ENCODE measurements around the gene APH1B.
"Not testable (repeated sequence)": the region's sequence is repeated elsewhere in the genome, so short reads cannot be mapped to it uniquely, and the experiment has no call there.

The APH1B gene

DNA sequence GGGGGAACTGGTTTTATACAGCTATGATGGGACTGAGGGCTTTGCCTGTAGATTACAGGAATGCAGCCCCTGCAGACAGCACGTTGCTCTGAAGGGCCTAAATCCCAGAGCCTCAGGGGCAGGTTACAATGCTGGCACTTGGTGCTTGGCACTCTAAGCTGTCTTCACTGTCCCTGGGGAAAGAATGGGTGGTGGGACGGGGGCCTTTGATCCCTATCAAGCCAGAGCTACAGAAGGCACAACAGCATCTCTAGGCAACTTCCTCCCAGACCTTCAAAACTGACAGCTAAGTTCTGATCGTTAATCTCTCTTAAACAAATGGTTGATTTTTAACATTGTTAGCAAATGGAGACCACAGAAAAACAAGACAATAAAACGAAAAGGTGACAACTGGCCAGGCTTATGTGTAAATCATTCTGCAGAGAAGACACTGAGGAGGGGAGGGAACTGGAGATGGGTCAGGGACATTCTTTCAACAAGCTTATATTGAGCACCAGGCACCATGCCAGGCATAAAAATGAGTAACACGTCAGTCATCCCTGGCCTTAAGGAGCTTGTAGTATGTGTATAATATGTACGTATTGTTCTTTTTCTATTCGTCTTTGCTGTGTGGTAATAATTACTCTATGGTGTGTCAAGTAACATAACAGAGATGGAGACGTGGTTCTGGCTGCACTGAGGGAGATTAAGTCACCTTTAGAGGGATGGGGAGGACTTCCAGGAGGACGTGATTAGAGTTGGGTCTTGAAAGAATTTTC is 55.1 kb downstream of the APH1B start:
- DNase-seq (ENCODE audit: low read depth): peak; percentile 84

DNA sequence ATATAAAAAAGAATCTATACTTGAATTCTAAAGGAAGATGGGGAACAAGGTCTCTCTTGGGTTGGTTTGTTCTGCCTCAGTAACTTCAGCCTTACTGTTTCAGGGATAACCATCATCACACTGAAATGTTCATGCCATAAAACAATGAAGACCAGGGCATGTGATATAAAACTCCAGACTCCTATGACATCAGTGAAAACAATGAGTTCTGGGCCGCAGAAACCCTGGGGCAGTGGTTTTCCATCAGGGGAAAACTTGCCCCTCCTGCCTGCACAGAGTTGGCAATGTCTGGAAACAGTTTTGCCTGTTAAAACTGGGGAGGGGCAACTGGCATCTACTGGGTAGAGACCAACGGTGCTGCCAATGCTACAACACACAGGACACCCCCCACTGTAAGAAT is 57.4 kb downstream of the APH1B start:
- no peak for DNase-seq (ENCODE audit: low read depth)

DNA sequence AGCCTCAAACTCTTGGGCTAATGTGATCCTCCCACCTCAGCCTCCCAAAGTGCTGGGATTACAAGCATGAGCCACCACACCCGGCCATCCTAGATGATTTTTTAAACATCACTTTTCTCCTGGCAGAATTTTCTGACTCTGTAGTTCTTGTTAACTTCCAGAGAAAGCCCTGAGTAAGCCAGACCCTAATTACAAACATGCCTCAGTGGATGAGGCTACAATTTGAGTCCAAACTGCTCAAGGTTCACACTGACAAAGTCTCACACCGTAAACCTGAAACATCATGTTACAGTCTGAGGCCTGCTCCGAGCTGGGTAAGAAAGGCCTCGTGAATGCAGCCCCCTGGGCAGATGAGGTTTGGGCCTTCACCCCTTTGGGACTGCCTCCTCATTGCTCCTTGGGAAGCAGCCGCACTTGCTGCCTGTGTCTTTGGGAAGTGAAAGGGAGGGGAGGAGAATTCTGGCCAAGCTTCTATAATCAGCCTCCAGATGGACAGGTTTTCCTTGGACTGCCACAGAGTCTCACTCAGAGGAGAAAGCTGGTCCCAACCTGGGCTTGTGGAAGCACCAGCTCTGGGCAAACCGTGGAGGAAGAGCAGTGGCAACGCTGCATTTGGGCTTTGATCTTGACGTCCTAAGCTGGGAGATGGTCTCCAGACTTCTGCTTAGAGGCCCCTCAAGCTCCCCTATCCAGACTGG is 58.3 kb downstream of the APH1B start:
- DNase-seq (ENCODE audit: low read depth): no peak

DNA sequence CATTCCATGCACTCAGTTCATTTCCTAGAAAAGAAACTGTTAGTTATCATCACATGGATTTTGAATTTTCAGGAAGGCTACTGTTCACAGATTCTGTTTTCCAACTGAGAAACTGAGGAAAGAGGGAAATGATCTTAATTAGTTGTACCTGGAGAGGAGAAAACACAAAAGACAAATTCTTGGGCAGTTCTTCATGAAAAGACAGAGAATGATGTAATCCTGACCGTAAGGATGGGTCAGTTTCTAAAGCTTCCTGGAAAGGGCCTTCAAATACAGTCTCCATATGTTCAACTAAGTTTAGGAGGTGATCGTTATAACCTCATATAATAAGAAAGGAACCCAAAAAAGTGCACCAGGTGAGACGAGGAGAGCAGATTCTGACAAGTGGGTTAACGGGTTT is 59.6 kb downstream of the APH1B start:
- no peak for DNase-seq (ENCODE audit: low read depth)

DNA sequence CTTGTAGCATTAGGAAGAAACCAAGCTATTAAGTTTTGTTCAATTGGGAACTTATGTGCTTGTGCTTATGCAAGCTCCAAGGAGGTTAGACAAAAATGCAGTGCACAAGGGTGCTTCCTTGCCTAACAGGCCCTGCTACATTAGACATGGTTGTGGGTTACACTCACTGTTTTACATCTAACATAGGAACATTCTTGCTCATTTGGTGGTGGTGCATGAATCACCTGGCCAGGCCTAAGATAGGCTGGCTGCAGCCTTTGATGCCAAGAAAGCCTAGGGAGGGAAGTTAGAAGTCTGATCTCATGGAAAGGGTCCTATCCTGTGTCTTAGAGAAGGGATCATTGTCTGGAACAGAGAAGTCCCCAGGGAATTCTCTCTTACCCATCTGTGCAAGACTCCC is 60.8 kb downstream of the APH1B start:
- DNase-seq (ENCODE audit: low read depth): no peak

DNA sequence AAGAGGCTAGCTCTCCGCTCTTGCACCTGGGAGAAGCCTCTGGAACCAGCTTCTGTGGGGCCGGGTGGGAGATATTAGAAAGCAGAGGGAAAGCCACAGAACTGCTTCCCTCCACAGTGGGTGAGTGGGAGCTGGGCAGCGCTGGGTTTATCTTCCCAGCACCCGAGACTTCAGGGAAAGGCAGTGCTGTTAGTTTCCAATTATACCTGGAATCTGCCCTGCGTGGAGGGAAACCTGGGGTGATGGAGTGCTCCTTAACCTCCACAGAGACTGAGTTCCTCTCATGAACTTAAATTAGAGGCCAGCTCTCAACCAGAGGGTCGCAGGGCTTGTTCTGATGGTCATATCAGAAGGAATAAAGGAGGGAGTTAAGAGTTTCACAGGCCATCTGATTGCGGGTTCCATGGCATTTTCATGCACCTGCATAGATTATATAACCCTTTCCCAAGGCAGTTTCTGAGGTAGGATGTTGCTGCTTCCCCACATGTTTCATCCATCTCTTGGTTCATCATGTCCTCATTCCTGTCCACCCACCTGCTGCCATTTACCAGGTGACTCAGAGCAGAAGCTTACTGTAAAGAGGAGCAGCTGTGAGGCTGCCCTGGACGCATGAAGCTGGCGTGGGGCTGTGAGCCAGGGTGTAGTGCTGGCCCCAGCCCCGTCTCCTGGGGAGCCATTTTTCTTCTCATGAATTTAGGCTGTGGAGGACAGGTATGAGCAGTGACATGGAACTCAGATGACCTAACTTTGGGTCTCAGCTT is 61.8 kb downstream of the APH1B start:
- DNase-seq (ENCODE audit: low read depth): no peak

DNA sequence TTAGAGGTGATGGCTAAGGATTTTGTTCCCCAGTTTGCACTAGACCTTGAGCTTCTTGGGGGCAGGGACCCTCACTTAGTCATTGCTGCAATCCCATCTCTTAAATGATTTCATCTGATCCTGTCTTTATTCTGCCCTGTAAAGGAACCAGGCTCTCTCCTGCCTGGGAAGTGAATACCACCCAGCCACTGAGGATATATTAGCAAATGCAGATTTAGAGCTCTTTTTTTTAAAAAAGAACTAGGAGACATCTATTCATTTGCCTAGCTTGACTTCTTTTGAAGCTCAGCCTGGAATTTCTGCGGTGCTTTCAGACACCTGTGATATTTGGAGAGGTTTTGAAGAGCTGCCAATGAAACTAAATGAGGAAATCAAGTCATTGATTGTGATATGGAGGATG is 62.4 kb downstream of the APH1B start:
- DNase-seq (ENCODE audit: low read depth): no peak

DNA sequence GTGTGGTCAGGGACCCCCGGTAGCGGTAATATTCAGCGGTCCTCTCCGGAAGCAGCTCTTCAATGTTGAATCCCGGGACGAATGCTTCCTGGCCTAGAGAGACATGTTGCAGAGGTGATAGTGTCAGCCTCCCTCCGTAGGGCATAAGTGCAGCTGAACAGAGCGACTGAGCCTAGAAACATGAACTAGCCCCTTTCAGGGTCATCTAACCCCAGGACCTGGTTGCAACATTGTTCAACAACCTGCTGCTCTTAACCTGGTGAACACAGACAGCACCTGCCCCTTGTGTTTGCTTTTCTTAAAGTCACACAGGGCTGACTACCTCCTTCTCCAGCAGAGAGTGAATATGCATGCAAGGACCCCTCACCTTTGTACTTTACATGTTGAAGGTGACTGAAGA is 62.9 kb downstream of the APH1B start:
- no peak for DNase-seq (ENCODE audit: low read depth)

DNA sequence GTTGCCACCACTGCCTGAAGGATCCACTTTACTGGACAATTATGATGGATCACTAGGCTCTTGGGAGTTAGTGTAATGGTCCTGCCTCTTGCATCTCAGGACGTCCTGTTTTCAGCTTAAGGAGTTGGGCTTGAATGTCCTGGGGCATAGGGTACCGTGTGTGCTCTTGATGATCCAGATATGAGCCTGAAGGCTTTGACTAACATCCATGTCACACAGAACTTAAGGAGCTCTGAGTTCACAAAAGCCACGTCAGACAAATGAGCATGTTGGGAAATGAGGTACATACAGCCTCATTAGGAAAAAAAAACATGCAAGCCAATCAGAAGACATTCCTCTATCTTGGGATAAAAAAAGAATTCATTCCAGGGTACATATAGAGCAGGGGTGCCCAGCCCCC is 63.5 kb downstream of the APH1B start:
- no peak for DNase-seq (ENCODE audit: low read depth)

DNA sequence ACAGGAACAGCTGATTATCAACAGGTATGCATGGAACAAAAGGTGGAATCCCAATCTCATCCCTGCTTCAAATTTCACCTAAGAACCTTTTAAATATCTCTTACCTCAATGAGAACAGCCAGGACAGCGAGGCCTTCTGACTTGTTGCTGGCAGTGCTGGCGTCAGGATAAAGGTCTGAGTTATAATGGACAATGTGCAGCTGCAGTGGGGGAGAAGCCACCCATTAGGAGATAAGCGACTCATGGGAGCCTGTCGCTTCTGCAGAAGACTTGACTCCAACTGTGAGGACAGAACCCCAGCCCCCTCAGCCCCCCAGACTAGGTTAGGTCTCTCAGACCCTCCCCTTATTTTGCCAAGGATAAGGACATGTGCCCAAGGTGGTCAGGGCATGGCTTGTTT is 64.5 kb downstream of the APH1B start:
- no peak for DNase-seq (ENCODE audit: low read depth)

DNA sequence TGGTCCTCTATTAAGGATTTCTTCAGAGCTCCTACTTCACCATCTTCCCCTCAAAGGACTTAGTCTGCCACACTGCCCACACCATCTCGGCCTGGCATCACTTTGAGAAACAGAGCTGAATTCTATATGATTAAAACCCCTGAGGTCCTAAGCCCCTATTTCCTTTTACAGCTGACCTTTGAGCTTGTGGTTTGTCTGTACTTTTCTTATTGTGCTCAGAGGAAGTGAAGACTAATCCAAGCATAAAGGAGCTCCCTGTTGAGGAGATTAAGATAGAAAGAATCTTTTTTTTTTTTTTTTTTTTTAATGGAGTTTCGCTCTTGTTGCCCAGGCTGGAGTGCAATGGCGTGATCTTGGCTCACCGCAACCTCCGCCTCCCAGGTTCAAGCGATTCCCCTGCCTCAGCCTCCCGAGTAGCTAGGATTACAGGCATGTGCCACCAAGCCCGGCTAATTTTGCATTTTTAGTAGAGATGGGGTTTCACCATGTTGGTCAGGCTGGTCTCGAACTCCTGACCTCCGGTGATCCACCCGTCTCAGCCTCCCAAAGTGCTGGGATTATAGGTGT is 65.7 kb downstream of the APH1B start:
- DNase-seq (ENCODE audit: low read depth): not testable (repeated sequence)

DNA sequence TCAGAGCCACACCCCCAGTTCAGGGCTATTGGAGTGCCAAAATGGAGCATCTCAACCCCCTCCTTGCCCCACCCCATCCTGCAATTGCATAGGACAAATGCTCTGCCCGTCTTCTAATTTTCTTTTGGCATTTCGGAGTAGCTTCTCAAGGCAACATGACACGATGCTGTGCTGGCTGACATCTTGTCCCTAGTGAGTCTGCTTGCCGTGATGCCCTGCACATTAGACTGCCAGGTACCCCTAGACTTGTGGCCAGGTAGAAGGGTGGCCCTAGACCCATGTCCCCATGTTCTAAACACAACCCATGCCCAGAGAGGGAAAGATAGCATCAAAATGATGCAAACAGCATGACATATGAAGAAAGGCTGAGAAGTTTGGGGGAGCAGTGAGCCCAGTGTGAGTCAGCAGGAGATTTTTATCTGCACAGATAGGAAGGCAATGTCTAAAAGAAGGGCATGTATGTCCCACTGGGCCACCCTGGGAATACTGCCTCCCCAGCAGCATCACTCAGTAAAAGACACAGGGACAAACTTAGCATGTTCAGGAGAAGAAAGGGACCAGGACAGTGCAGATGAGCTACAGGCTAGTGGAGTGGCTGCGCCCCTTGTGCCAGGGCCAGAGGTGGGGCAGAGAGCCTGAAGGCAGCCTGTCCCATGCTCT is 67.5 kb downstream of the APH1B start:
- no peak for DNase-seq (ENCODE audit: low read depth)

DNA sequence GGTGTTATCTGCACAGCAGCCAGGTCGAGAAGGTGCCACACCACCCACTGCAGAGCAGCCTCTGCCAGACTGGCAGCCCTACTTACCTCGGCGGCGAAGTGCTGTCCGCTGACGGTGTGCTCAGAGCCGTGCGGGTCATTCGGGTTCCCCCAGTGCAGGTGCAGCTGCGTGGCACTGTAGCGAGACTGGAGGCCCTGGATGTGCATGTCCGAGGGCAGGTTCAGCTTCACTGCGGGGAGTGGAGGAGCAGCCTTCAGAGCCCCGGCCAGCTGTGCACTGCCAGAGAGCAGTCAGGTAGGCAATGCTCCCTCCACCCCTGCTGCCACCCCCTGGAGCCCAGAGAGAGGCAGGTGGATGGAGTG is 68.0 kb downstream of the APH1B start:
- DNase-seq (ENCODE audit: low read depth): no peak

DNA sequence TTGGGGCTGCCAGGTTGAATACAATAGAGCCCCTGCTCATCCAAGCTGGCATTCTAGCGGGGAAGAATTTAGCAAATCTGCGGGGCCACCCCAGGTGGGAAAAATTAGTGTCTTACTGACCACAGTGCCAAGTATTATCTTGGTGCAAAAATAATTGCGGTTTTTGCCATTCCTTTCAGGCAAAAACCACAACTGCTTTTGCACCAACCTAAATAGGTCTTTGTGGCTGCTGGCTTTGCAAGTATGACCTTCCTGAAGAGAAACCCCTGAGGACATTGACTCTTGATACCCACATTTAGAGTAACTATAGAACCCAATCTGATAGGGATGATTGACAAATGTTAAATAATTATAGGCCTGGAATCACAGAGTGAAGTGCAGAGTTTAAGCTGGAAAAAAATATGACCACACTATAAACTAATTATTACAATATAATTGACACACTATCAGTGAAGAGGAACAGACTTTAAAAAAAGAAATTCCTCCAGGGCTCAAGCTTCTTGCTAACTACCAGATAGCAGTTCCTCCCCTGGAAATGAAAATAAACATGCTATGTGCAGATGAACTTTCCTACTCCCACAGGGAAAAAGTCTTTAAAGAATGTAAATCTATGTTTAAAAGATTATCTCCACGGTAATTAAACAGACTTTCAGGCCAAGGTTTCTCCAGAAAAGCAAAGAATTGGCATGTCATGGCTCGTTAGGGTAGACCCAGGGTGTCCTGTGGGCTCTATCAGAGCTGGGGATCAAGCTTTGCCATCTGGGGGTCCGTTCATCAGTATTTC is 69.9 kb downstream of the APH1B start:
- no peak for DNase-seq (ENCODE audit: low read depth)

DNA sequence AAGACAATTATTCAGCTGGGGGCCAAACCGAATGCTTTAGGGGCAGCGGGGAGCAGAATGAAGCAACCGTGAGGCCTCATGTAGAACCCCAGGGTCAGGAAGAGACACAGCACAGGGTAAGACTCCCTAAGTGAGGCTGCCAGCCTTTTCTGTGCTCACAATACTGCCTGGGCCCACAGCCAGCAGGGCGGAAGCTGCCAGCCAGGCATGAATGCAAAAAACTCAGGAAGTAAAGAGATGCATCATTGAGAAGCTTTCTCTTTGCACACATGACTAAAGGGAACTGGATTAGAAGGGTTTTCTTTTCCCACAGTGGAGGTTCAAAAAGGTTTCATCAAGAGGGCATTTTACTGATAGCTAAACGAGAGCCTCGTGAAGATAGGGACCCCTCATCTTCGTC is 71.0 kb downstream of the APH1B start:
- DNase-seq (ENCODE audit: low read depth): no peak

DNA sequence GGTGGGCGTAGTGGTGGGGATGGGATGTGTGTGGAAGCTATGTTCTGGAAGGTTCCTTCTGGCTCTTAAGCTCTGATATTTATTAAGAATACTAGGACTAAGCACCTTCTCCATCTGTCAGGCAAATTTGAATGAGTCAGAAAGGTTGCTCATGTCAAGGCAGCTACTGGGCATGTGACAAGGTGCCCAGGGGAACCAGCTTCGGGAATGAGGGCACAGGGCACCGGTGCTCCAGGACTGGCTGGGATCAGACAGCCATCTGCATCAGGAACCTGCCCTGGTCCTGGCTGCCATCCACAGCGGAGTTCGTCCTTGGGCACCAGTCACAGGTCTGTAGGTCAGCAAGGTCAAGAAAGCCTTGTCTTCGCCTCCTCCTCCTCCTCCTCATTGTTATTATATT is 71.8 kb downstream of the APH1B start:
- no peak for DNase-seq (ENCODE audit: low read depth)

DNA sequence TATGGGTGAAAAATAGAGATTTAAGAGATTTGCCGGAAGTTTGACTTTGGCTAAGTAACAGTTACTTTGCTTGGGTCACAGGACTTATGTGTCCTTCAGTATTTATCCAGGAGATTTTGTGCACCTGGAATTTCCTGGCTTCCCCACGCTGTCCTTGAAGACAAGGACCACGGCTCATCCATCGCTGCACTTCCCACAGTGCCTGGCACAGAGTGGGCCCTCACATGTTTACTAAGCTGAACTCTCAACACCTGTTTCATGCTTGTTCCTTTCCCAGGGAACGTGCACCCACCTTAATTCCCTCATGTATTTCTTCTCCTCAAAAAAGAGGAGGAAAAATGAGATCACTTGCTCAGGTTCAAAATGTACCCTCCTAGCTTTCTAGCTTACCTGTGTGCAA is 72.2 kb downstream of the APH1B start:
- no peak for DNase-seq (ENCODE audit: low read depth)

DNA sequence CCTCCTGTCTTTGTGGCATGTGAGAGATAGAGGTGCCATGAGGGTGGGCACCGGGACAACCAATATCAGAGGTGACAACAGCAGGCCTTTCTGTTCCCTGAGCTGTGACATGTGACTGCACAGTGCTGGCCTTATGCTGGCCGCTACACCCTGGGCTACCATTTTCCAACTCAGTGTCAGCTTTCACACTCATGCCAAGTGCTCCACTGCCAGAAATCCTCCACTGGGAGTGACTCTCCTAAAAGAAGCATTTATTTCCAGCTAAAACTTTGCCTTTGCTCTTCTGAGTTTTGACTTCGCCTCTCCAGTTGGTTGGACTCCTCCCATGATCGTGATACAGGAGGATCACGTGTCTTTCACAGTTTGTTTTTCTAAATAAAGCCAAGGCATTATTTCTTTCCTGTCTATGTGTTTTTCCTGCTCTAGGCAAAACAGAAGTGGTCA is 72.8 kb downstream of the APH1B start:
- DNase-seq (ENCODE audit: low read depth): no peak

DNA sequence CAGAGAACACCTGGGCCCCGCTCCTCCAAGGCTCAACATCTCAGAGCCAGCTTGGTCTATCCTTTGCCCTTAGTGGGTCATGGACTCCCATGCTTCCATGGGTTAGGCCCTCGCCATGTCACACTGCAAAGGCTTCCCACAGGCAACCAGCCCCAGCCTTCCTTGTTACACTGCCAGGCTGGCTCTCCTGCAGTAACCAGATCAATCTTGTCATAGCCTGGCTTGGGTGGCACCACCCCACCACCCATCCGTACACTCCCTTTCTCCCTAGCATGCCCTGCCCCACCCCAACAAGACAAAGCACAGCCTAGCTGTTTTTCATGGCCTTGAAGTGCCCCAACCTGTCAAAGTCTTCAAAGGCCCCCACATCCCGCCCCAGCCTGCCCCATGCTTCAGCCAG is 73.8 kb downstream of the APH1B start:
- no peak for DNase-seq (ENCODE audit: low read depth)

DNA sequence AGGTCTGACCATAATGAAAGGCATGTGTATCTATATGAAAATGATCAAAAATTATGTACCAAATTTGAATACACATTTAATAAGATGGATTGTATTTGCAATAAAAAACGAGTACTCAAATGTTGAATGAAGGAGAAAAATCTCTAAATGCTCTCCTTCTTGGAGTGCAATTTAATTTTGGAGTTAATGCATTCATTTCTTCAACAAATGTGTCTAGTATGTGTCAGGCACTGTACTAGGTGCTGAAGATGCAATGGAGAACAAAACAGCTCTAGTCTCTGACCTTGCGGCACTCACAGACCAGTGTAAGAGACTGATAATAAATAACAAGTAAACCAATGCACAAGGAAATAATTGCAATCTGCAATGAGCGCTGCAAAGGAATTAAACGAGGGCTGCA is 75.4 kb downstream of the APH1B start:
- DNase-seq (ENCODE audit: low read depth): no peak

DNA sequence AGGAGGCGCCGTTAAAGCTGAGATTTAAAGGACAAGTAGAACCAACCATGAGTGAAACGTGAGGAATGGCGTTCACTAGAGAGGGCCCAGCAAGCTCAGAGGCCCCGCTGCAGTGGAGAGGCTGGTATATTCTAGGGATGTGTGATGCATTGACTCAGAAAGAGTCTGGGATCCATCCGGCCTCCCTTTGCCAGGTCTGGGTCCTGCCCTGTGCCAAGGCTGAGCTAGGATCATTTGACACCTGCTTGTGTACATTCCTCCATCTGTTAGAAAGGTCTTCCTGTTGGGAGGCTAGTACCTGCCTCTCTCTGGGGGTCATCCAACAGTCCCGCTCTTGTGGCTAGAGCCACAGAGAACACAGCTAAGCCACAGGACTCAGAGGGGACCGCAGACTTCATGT is 75.9 kb downstream of the APH1B start:
- no peak for DNase-seq (ENCODE audit: low read depth)

DNA sequence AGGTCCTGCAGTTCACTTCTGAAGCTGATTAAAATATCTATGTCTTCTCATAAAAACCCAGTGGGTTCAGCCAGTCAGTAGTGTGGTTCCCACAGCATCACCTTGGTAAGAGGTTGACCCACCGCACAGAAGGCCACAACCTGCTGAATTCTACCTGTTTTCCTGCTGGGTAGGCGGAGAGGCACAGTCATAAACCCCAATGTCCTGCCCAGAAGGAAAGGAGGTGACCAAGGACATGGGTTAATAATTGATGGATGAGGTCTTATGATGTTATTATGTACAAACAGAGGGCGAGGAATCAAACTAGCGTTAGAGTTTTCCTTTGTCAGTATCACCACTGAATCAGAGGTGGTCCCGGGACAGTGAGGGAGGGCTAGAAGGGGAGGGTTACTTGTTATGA is 76.5 kb downstream of the APH1B start:
- DNase-seq (ENCODE audit: low read depth): no peak
